Activated T-helper 2 cell treated with anti-CD3 and anti-CD28 coated beads, Interferon-gamma antibody, Interleukin-2, Interleukin-4, amounts not matched to agents 10 μg/mL and 5 μg/mL and 100 μg/mL, durations not matched to agents 14 hours and 24 hours and 36 hours (primary cell): ENCODE data around the gene GAS7. TPM values are rescaled to one million over a fixed set of nuclear protein-coding genes. Genes with fewer than 3 reads are reported as not detected.

Source experiments
- DNase-seq: peaks from one replicate; pipeline ENCODE4 v3.0.0; 2021; ENCODE audit warnings: low spot score
- H3K27ac Mint-ChIP-seq: one replicate; pipeline ENCODE4 v1.8.0; 2021; ENCODE audit warnings: mixed read lengths
- H3K27me3 Mint-ChIP-seq: one replicate; pipeline ENCODE4 v1.8.0; 2021; ENCODE audit warnings: low read depth, mixed read lengths
- H3K36me3 Mint-ChIP-seq: one replicate; pipeline ENCODE4 v1.8.0; 2021; ENCODE audit warnings: low read depth, mixed read lengths
- H3K4me1 Mint-ChIP-seq: one replicate; pipeline ENCODE4 v1.8.0; 2021; ENCODE audit warnings: low read depth, mixed read lengths
- H3K4me3 Mint-ChIP-seq: one replicate; pipeline ENCODE4 v1.8.0; 2021; ENCODE audit warnings: low read depth, mild to moderate bottlenecking, moderate library complexity, mixed read lengths
- H3K9me3 Mint-ChIP-seq: one replicate; pipeline ENCODE4 v1.8.0; 2021; ENCODE audit warnings: mixed read lengths
- intact Hi-C: fragments of 100-400 bp; cut with micrococcal nuclease; formaldehyde crosslinking; loops from one replicate; pipeline ENCODE4 v1.15.1; 2023
- total RNA-seq: library from RNA; stranded (reverse); gene quantifications from 2 replicates; pipeline ENCODE4 v1.2.3, GENCODE V29; 2022

Gene GAS7
- total RNA-seq, 1 donor from 2014 or later = 0.18 TPM

DNA sequence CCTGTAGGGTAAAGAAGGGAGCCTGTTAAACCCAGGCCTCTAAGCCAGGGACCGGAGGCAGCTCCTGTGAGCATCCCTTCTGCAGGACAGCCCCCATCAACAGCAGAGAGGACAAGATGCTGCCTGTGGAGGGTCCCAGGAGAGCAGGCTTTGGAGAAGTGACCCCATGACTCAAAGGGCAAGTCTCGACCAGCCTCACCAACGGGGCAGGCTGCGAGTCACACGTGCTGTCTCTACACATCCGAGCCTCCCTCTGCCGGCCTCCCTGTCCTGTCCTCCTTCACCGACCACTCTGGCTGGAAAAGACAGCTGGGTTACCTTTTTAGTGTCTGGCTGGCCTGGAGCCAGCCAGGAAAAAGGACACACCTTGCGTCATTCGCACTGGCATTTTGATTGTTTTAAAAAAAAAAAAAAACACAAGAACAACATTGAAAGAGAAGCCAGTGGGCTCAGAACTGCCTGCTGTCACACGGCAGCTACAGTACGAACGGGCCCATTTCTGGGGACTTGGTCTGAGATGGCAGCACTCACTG lies 218.9 kb downstream of the GAS7 start:
- intact Hi-C loops = no loop called here
- DNase-seq = no peak
- H3K36me3 Mint-ChIP-seq = no peaks in the 10 kb centered on the region

DNA sequence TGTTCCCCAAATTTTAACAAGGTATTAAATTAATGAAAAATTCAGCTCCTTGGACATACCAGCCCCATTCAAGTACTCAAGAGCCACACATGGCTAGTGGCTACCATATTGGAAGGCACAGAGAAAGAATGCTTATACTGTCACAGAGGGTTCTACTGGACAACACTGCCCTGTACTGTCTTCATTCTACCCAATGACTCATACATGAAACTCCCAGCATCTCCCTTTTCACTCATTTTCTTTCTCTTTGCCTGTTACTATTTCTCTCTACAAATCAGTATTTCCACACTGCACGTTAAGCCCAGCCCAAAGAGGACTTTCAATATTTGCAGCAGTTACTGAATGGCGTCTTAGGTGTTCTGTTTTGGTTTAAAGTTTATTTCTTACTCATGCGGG lies 221.2 kb downstream of the GAS7 start:
- Mint-ChIP-seq H3K27me3 (no peaks in the 10 kb centered on the region), H3K4me1 (peaks cover 2% of the 10 kb centered on the region), H3K36me3 (no peaks in the 10 kb centered on the region), H3K9me3 (no peaks in the 10 kb centered on the region), H3K4me3 (no peak overlapping the region), H3K27ac (no peak overlapping the region)
- no peak for DNase-seq
- intact Hi-C loops = no loop called here

More for the DNA sequence above, 218.9 kb downstream of the GAS7 start:
- Mint-ChIP-seq H3K4me1 (peaks cover 2% of the 10 kb centered on the region), H3K27ac (no peak overlapping the region), H3K27me3 (no peaks in the 10 kb centered on the region), H3K4me3 (no peak overlapping the region), H3K9me3 (no peaks in the 10 kb centered on the region)

DNA sequence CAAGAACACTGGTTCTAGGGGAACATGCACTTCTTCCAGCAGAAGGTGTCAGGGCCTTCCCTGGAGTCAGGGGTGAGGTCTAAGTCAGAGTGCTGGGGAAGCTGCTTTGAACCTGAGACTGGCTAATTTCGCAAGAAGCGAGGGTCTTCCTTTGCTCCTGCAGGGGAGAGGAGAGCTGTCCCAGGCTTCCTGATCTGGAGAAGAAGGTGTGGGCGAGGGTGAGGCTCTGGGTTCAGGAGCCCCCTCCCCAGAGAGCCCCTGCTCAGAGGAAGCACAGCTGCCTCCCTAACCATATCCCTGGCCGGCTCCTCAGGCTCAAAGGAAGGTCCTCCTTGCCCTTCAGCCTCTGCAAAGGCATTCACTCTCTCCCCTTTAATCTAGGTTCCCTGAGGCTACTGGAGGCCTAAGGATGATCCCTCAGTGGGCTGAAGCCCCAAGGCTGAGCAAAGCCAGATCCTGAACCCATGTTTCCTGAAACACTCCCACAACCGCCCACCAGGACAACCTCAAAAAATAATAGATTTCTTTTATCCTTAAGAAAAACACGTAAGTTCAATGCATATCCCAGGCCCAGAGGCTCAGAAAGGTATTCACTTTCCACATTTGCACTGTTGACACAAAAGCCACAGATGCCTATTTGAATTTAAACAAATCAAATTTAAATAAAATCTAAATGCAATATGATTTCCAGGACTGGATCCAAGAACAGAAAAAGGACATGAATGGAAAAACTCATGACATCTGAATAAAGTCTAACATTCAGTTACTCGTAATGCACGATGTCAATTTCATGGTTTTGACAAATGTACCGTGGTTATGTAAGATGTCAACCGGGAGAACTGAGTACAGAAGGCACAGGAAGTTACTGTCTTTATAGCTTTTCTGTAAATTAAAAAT lies 221.9 kb downstream of the GAS7 start:
- no peak overlapping the region for H3K27ac Mint-ChIP-seq
- no peaks in the 10 kb centered on the region for H3K36me3 Mint-ChIP-seq
- peaks cover 2% of the 10 kb centered on the region for H3K4me1 Mint-ChIP-seq
- no peaks in the 10 kb centered on the region for H3K27me3 Mint-ChIP-seq
- DNase-seq = no peak
- H3K9me3 Mint-ChIP-seq = no peaks in the 10 kb centered on the region
- H3K4me3 Mint-ChIP-seq = no peak overlapping the region
- intact Hi-C loops = no loop called here

DNA sequence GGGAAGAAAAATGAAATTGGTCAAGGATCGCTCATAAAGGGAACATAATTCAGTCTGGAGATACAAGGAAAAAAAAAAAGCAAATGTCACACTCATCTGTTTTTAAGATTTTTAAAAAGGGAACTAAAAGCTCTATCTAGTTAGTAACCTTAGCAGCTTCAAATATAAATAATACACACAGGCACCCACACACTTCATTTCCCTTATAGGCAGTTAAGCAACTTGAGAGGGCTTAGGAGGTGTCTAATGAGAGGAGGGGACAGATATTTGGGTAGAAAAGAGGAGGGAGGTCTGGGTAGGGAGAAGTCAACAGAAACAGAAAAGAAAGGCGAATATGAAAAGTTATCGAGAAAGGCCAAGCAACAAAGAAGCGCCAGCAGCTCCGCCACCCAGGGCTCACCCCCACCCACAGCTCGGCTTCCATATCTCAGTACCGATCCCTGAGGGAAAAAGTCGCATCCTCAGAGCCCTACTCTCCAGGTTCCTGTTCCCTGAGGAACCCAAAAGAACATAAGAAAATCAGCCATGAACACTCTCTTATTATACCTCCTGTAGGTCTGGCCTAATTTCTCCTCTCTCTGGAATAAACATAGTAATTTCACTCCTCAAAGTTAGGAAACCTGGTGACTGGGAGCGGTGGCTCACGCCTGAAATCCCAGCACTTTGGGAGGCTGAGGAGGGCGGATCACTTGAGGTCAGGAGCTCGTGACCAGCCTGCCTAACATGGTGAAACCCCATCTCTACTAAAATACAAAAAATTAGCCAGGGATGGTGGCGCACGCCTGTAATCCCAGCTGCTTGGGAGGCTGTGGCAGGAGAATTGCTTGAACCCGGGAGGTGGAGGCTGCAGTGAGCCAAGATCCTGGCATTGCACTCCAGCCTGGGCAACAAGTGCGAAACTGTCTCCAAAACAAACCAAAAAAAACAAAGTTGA lies 223.7 kb downstream of the GAS7 start:
- Mint-ChIP-seq H3K36me3 (no peaks in the 10 kb centered on the region), H3K4me1 (peaks cover 2% of the 10 kb centered on the region), H3K27me3 (no peaks in the 10 kb centered on the region), H3K4me3 (no peak overlapping the region), H3K9me3 (no peaks in the 10 kb centered on the region), H3K27ac (no peak overlapping the region)
- DNase-seq = no peak
- intact Hi-C loops = no loop called here

DNA sequence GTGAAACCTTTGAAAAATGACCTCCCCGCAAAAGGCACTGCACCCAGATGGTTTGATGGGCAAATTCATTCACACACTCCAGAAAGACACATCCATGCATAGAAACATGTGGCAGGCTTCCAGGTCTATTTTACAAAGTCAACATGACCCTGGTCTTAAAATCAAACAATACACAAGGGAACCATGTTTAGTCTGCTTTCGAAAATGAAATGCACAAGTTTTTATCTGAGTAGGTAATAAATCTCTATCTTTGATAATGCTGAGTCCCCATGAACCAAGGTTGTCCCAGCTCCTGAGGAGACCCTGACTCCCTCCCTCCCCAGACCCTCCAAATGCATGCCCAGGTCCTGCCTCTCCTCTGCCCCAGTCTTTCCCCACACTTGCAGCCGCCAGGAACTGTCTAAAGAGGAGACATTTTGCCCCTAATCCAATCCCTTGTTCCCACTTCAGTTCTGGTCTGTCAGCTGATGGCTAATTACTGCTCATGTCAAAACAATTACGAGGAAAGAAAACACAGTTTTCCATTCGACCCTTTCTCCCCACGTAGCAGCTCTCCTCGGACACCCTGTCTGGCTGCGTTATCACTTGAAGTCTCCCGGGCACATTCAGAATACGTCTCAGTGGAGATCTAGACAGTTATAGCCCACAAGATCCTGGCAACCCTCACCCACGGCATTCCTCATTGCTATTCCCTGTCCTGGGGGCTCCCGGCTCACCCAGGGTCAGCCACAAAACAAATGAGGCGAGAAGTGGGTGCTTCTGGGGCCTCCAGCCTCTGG lies 224.5 kb downstream of the GAS7 start:
- Mint-ChIP-seq H3K27ac (no peak overlapping the region), H3K36me3 (no peaks in the 10 kb centered on the region), H3K4me3 (no peak overlapping the region), H3K9me3 (no peaks in the 10 kb centered on the region), H3K4me1 (peaks cover 2% of the 10 kb centered on the region), H3K27me3 (no peaks in the 10 kb centered on the region)
- intact Hi-C loops = no loop called here
- no peak for DNase-seq

- no peak for DNase-seq
- Mint-ChIP-seq H3K27ac (no peak overlapping the region), H3K4me3 (no peak overlapping the region), H3K36me3 (no peaks in the 10 kb centered on the region), H3K27me3 (no peaks in the 10 kb centered on the region), H3K9me3 (no peaks in the 10 kb centered on the region), H3K4me1 (no peaks in the 10 kb centered on the region)
- intact Hi-C loops = no loop called here
These were observed 226.4 kb downstream of the GAS7 start for GRCh38 chr17:9971991-9972390.

GRCh38 chr17:9969301-9969935 lies 229.0 kb downstream of the GAS7 start:
- no peaks in the 10 kb centered on the region for H3K27me3 Mint-ChIP-seq
- DNase-seq = no peak
- no peak overlapping the region for H3K4me3 Mint-ChIP-seq
- intact Hi-C loops = no loop called here
- H3K36me3 Mint-ChIP-seq = no peaks in the 10 kb centered on the region
- no peaks in the 10 kb centered on the region for H3K4me1 Mint-ChIP-seq
- H3K27ac Mint-ChIP-seq = no peak overlapping the region
- H3K9me3 Mint-ChIP-seq = no peaks in the 10 kb centered on the region

DNA sequence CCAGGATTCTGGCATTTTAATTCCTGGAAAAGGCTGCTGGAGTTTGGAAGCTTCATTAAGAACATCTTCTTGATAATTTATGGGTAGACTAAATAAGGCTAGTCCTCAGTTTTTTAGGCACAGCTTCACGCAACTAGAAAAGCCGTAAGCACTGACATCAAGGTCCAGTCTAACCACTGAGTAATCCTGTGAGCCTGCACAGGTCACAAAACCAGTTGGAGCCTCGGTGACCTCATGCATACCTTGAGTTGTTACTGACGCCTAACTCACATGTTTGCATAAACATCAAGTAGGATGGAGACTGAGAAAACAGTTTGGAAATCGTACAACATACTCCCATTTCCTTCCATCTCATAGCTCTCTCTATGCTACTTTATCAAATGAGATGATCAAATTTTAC lies 229.5 kb downstream of the GAS7 start:
- no peaks in the 10 kb centered on the region for H3K36me3 Mint-ChIP-seq
- no peaks in the 10 kb centered on the region for H3K4me1 Mint-ChIP-seq
- intact Hi-C loops = no loop called here
- no peak overlapping the region for H3K4me3 Mint-ChIP-seq
- no peak overlapping the region for H3K27ac Mint-ChIP-seq
- H3K27me3 Mint-ChIP-seq = no peaks in the 10 kb centered on the region
- no peaks in the 10 kb centered on the region for H3K9me3 Mint-ChIP-seq
- DNase-seq = no peak

- H3K27ac Mint-ChIP-seq = no peak overlapping the region
- H3K36me3 Mint-ChIP-seq = no peaks in the 10 kb centered on the region
- H3K4me1 Mint-ChIP-seq = no peaks in the 10 kb centered on the region
- intact Hi-C loops = no loop called here
- H3K9me3 Mint-ChIP-seq = no peaks in the 10 kb centered on the region
- H3K4me3 Mint-ChIP-seq = no peak overlapping the region
- no peak for DNase-seq
- no peaks in the 10 kb centered on the region for H3K27me3 Mint-ChIP-seq
These were observed 230.4 kb downstream of the GAS7 start for GRCh38 chr17:9968008-9968407.

DNA sequence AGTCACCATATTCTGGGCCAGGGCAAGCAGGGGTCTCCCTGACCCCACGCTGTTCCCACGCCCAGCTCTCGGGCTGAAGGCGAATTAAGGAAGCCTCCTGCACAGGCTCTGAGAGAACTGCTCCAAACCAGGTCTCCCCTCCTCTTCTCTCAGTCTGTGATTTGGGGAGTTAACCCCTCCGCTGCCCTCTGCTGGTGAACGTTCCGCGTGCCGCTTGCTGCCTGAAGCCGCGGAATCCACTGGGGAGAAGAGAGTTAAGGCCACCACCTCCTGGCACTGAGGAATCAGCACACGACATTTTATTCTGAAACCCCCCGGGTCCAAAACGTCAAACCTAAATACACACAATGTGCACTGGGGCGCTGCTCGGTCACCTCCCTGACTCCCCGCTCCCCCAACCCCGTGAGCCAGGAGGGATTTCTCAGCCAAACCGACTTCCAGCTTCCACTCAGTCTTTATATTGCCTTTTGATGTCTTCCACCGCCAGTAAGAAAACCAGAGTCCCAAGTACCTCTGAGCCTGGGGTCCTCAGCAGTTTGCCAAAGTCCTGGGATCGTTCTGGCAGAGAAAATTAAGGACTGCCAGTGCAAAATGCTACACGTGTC lies 238.9 kb downstream of the GAS7 start:
- H3K27me3 Mint-ChIP-seq = no peaks in the 10 kb centered on the region
- H3K4me1 Mint-ChIP-seq = no peaks in the 10 kb centered on the region
- no peaks in the 10 kb centered on the region for H3K9me3 Mint-ChIP-seq
- no peak for DNase-seq
- H3K27ac Mint-ChIP-seq = no peak overlapping the region
- intact Hi-C loops = no loop called here
- H3K4me3 Mint-ChIP-seq = no peak overlapping the region
- no peaks in the 10 kb centered on the region for H3K36me3 Mint-ChIP-seq

GRCh38 chr17:9958586-9959281 lies 239.7 kb downstream of the GAS7 start:
- no peaks in the 10 kb centered on the region for H3K36me3 Mint-ChIP-seq
- H3K27ac Mint-ChIP-seq = no peak overlapping the region
- H3K9me3 Mint-ChIP-seq = no peaks in the 10 kb centered on the region
- H3K27me3 Mint-ChIP-seq = no peaks in the 10 kb centered on the region
- DNase-seq = no peak
- intact Hi-C loops = no loop called here
- H3K4me3 Mint-ChIP-seq = no peak overlapping the region
- H3K4me1 Mint-ChIP-seq = no peaks in the 10 kb centered on the region
